Fibroblast of peridontal ligament (primary cell): ENCODE data around the gene GUCA1A.

Source experiments
- DNase-seq: peaks from one replicate; pipeline ENCODE4 v3.0.0-alpha.2; 2010; ENCODE audit errors: extremely low read depth

GUCA1A gene

GRCh38 chr6:42173101-42173500, at the start of gene GUCA1A:
GUCA1A (plus strand) TSS chr6:42173364; CDS start chr6:42173614, 250 bp downstream.
- no peak for DNase-seq

- DNase-seq: no peak
Observed at GRCh38 chr6:42123379-42124103, 49.6 kb upstream of the GUCA1A start.

- no peak for DNase-seq
Observed at GRCh38 chr6:42124223-42124836, 48.8 kb upstream of the GUCA1A start.

GRCh38 chr6:42125231-42125630, 47.9 kb upstream of the GUCA1A start:
- DNase-seq: no peak

GRCh38 chr6:42125663-42126062, 47.5 kb upstream of the GUCA1A start:
- no peak for DNase-seq

- DNase-seq: no peak
Observed at GRCh38 chr6:42128460-42129359, 44.5 kb upstream of the GUCA1A start.

- DNase-seq: no peak
Observed at GRCh38 chr6:42129360-42129676, 43.8 kb upstream of the GUCA1A start.

GRCh38 chr6:42131531-42131930, 41.6 kb upstream of the GUCA1A start:
- peak; percentile 76 for DNase-seq

GRCh38 chr6:42133926-42134325, 39.2 kb upstream of the GUCA1A start:
- no peak for DNase-seq

GRCh38 chr6:42135161-42135560, 38.0 kb upstream of the GUCA1A start:
- no peak for DNase-seq

- DNase-seq: no peak
Observed at GRCh38 chr6:42135722-42136121, 37.4 kb upstream of the GUCA1A start.

GRCh38 chr6:42136508-42137193, 36.5 kb upstream of the GUCA1A start:
- peak; percentile 42 for DNase-seq

- no peak for DNase-seq
Observed at GRCh38 chr6:42137194-42137753, 35.9 kb upstream of the GUCA1A start.

- DNase-seq: no peak
Observed at GRCh38 chr6:42138190-42138589, 35.0 kb upstream of the GUCA1A start.

- DNase-seq: no peak
Observed at GRCh38 chr6:42138630-42139619, 34.2 kb upstream of the GUCA1A start.

- no peak for DNase-seq
Observed at GRCh38 chr6:42140032-42140431, 33.1 kb upstream of the GUCA1A start.

GRCh38 chr6:42140756-42141602, 32.2 kb upstream of the GUCA1A start:
- no peak for DNase-seq

- DNase-seq: no peak
Observed at GRCh38 chr6:42141603-42142117, 31.5 kb upstream of the GUCA1A start.

- no peak for DNase-seq
Observed at GRCh38 chr6:42142118-42142835, 30.9 kb upstream of the GUCA1A start, which contains the start of gene C6orf132. C6orf132 (minus strand) TSS chr6:42142620; CDS start chr6:42142444, 176 bp downstream.
